Esophagus muscularis mucosa (tissue), 4 donors: Measurements from ENCODE around the gene TXNDC15. TPM values are rescaled to one million over a fixed set of nuclear protein-coding genes. Genes with fewer than 3 reads are reported as not detected.
"Not testable (repeated sequence)": the region's sequence is repeated elsewhere in the genome, so short reads cannot be mapped to it uniquely, and the experiment has no call there.

Experiments used
- DNase-seq: peaks from one replicate; pipeline ENCODE4 v3.0.0-alpha.2; 2017; ENCODE audit errors: extremely low spot score
- H3K27ac ChIP-seq, 4 donors: fragments of 200-600 bp; sonication (generic); replicated peaks in 1 of 4; 1 replicate in 3 of 4; 2 replicates in 1 of 4; pipeline ENCODE4 v1.5.1; 2016 to 2019; ENCODE audit warnings: mild to moderate bottlenecking in 1 of 4
- H3K27me3 ChIP-seq, 4 donors: fragments of 200-600 bp; sonication (generic); one replicate each; pipeline versions ENCODE4 v1.5.1 to v1.6.0; 2016 to 2019
- H3K36me3 ChIP-seq, 4 donors: fragments of 200-600 bp; sonication (generic); one replicate each; pipeline ENCODE4 v1.5.1; 2016 to 2019
- H3K4me1 ChIP-seq, 4 donors: fragments of 200-600 bp; sonication (generic); one replicate each; pipeline ENCODE4 v1.5.1; 2016 to 2019
- H3K4me3 ChIP-seq, 4 donors: fragments of 200-600 bp; sonication (generic); 1 replicate in 2 of 4; 2 replicates in 2 of 4; pipeline ENCODE4 v1.5.1; 2016 to 2019; ENCODE audit warnings: mild to moderate bottlenecking in 4 of 4, moderate library complexity in 1 of 4
- H3K9me3 ChIP-seq, 4 donors: fragments of 200-600 bp; sonication (generic); 1 replicate in 3 of 4; 2 replicates in 1 of 4; pipeline ENCODE4 v1.5.1; 2016 to 2019
- CTCF ChIP-seq, 3 experiments: fragments of 200-600 bp in 2 of 3; fragments of 450-650 bp in 1 of 3; sonication (generic) in 2 of 3; IDR thresholded peaks; one replicate each; pipeline ENCODE4 v1.5.1; 2017 to 2019; ENCODE audit warnings: antibody characterized with exemption in 3 of 3, mild to moderate bottlenecking in 2 of 3, moderate library complexity in 1 of 3
- EP300 ChIP-seq: sonication (generic); formaldehyde crosslinking; IDR thresholded peaks from one replicate; pipeline ENCODE4 v1.6.1; 2017; ENCODE audit warnings: antibody characterized with exemption
- POLR2A ChIP-seq: fragments of 450-650 bp; IDR thresholded peaks from one replicate; pipeline ENCODE4 v1.6.1; 2017; ENCODE audit warnings: antibody characterized with exemption, moderate library complexity, mild to moderate bottlenecking, low read depth
- POLR2AphosphoS5 ChIP-seq, 2 donors: sonication (generic); formaldehyde crosslinking; IDR thresholded peaks; one replicate each; pipeline ENCODE4 v1.6.1; 2017; ENCODE audit warnings: antibody characterized with exemption in 2 of 2
- WGBS: methylation state at CpG from one replicate; pipeline ENCODE4 v1.1.5; 2018; 5-methylcytosine and 5-hydroxymethylcytosine counted together
- intact Hi-C: fragments of 100-400 bp; cut with DNase I; formaldehyde crosslinking; loops from one replicate; pipeline ENCODE4 v1.15.1; 2023
- total RNA-seq, 4 donors: library from RNA; depleted of rRNA; stranded (reverse); fragments of >200 nt; gene quantifications; one replicate each; pipeline versions ENCODE4 v1.1.0 to v1.2.1, GENCODE V29; 2016

The TXNDC15 gene
- total RNA-seq, 4 donors from 2014 or later: 71.4 to 123 (median 93.9) TPM

DNA sequence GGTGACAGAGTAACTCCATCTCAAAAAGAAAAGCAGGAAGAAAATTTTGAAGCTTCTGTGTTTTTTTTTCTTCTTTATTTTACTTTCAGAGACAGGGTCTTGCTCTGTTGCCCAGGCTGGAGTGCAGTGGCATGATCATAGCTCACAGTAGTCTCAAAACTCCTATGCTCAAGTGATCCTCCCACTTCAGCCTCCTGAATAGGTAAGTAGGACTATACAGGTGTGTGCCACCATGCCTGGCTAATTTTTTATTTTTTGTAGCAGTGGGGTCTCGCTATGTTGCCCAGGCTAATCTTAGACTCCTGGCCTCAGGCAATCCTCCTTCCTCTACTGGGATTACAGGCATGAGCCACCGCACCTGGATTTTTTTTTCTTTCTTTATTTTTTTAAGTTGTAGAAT lies 38.5 kb upstream of the TXNDC15 start:
- H3K36me3 ChIP-seq: peaks cover 0 to 62% (median 43%) of the 10 kb centered on the region in 4 donors
- H3K4me1 ChIP-seq: peaks cover 3 to 22% (median 16%) of the 10 kb centered on the region in 4 donors
- H3K27ac ChIP-seq: no peak overlapping the region
- intact Hi-C loops: no loop called here
- H3K4me3 ChIP-seq: no peak overlapping the region
- no peak for DNase-seq
- H3K27me3 ChIP-seq: no peaks in the 10 kb centered on the region
- no peak for TF ChIP-seq POLR2A
- no peak for TF ChIP-seq POLR2AphosphoS5 (IDR thresholded peaks at IDR 0.05)
- TF ChIP-seq CTCF (IDR thresholded peaks at IDR 0.05): no peak
- TF ChIP-seq EP300: no peak
- no peaks in the 10 kb centered on the region for H3K9me3 ChIP-seq
- 97% methylated on average over 2 of the region's 2 CpGs for WGBS

GRCh38 chr5:134837530-134838181 lies 36.5 kb upstream of the TXNDC15 start:
- no peaks in the 10 kb centered on the region for H3K27me3 ChIP-seq
- H3K9me3 ChIP-seq: no peaks in the 10 kb centered on the region
- intact Hi-C loops: no loop called here
- WGBS: 98% methylated on average over 3 of the region's 3 CpGs
- H3K4me3 ChIP-seq: no peak overlapping the region
- TF ChIP-seq CTCF (IDR thresholded peaks at IDR 0.05) (no peak), POLR2AphosphoS5 (IDR thresholded peaks at IDR 0.05) (no peak), POLR2A (no peak), EP300 (no peak)
- no peak for DNase-seq
- peaks cover 3 to 22% (median 16%) of the 10 kb centered on the region in 4 donors for H3K4me1 ChIP-seq
- no peak overlapping the region for H3K27ac ChIP-seq
- H3K36me3 ChIP-seq: peaks cover 0 to 62% (median 42%) of the 10 kb centered on the region in 4 donors

DNA sequence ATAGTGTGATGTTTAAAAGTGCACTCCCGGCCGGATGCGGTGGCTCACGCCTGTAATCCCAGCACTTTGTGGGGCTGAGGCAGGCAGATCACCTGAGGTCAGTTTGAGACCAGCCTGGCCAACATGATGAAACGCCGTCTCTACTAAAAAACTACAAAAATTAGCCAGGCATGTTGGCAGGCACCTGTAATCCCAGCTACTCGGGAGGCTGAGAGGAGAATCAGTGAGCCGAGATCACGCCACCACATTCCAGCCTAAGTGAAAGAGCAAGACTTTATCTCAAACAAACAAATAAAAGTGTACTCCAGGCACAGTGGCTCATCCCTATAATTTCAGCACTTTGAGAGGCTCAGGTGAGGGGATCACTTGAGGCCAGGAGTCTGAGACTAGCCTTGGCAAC lies 35.8 kb upstream of the TXNDC15 start:
- H3K27ac ChIP-seq, DNase-seq, H3K9me3 ChIP-seq, H3K27me3 ChIP-seq, intact Hi-C loops, H3K4me3 ChIP-seq: not testable (repeated sequence)
- 90% methylated on average over 9 of the region's 9 CpGs for WGBS
- peaks cover 0 to 62% (median 39%) of the 10 kb centered on the region in 4 donors for H3K36me3 ChIP-seq
- H3K4me1 ChIP-seq: peaks cover 3 to 17% (median 14%) of the 10 kb centered on the region in 4 donors

- H3K4me1 ChIP-seq: peaks cover 6 to 10% (median 8%) of the 10 kb centered on the region in 4 donors
- peaks cover 0 to 53% (median 25%) of the 10 kb centered on the region in 4 donors for H3K36me3 ChIP-seq
- no peak overlapping the region for H3K27ac ChIP-seq
- 99% methylated on average over 3 of the region's 3 CpGs for WGBS
- no peak overlapping the region for H3K4me3 ChIP-seq
- H3K9me3 ChIP-seq: no peaks in the 10 kb centered on the region
- TF ChIP-seq POLR2AphosphoS5 (IDR thresholded peaks at IDR 0.05) (no peak), EP300 (no peak), CTCF (IDR thresholded peaks at IDR 0.05) (no peak), POLR2A (no peak)
- H3K27me3 ChIP-seq: no peaks in the 10 kb centered on the region
- intact Hi-C loops: no loop called here
- DNase-seq: no peak
Measured at GRCh38 chr5:134840811-134841210, 33.4 kb upstream of the TXNDC15 start.

GRCh38 chr5:134844252-134844651 lies 29.9 kb upstream of the TXNDC15 start:
- intact Hi-C loops: no loop called here
- 78% methylated on average over 1 of the region's 1 CpG for WGBS
- peaks cover 26 to 38% (median 34%) of the 10 kb centered on the region in 4 donors for H3K4me1 ChIP-seq
- no peak overlapping the region for H3K4me3 ChIP-seq
- H3K27ac ChIP-seq: no peak overlapping the region
- H3K9me3 ChIP-seq: no peaks in the 10 kb centered on the region
- H3K36me3 ChIP-seq: peaks cover 0 to 34% (median 21%) of the 10 kb centered on the region in 4 donors
- TF ChIP-seq CTCF (IDR thresholded peaks at IDR 0.05): no peak
- TF ChIP-seq EP300: no peak
- no peak for TF ChIP-seq POLR2A
- no peak for TF ChIP-seq POLR2AphosphoS5 (IDR thresholded peaks at IDR 0.05)
- no peaks in the 10 kb centered on the region for H3K27me3 ChIP-seq
- no peak for DNase-seq
